DMS153 (cell line): Measurements from ENCODE around the gene ZNF70.

ENCODE experiments used
- DNase-seq: peaks from one replicate; lab custom pipeline; 2025; lab: John Stamatoyannopoulos, UW

Gene ZNF70

GRCh38 chr22:23692598-23693291, 58.2 kb downstream of the ZNF70 start:
- no peak for DNase-seq

GRCh38 chr22:23691748-23692423, 59.0 kb downstream of the ZNF70 start:
- DNase-seq = no peak

GRCh38 chr22:23690713-23691112, 60.2 kb downstream of the ZNF70 start, which contains the start of gene RGL4:
TSS of gene RGL4 (plus strand) at chr22:23691013. CDS start at chr22:23692031, 1,018 bp downstream.
- no peak for DNase-seq

DNA sequence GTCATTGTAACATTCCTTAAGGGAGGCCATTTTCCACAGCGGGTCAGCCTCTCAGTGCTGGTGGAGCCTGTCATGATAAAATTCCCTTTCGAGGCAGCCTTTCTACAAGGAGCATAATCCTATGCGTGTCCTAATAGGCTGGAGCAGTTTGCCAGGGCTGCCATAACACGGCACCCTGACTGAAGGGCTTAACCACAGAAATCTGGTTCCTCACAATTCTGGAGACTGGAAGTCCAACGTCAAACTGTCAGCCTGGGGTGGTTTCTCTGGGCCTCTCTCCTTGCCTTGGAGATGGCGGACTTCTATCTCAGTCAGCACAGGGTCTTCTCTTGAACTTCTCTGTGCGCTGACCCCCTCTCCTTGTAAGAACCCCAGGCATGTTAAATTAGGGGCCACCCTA, 61.5 kb downstream of the ZNF70 start:
- no peak for DNase-seq
